NCI-H1105 (cell line): ENCODE measurements around the gene CDC37L1.
"Not testable (repeated sequence)": the region's sequence is repeated elsewhere in the genome, so short reads cannot be mapped to it uniquely, and the experiment has no call there.

Experiments
- DNase-seq: peaks from one replicate; lab custom pipeline; 2025; lab: John Stamatoyannopoulos, UW

The CDC37L1 gene

GRCh38 chr9:4754530-4754929 is 75.2 kb downstream of the CDC37L1 start:
- not testable (repeated sequence) for DNase-seq

- DNase-seq, result no peak
Measured at GRCh38 chr9:4755026-4755609, 75.7 kb downstream of the CDC37L1 start.

- no peak for DNase-seq
Measured at GRCh38 chr9:4756420-4756819, 77.1 kb downstream of the CDC37L1 start.
